Smooth muscle cell (in vitro differentiated cells): ENCODE measurements around the gene ZNF555. TPM values are rescaled to one million over a fixed set of nuclear protein-coding genes. Genes with fewer than 3 reads are reported as not detected.
A peak's percentile ranks its signal among the peaks of the same experiment; 100 is the strongest.
"Not testable (repeated sequence)": the region's sequence is repeated elsewhere in the genome, so short reads cannot be mapped to it uniquely, and the experiment has no call there.

Source experiments
- DNase-seq: peaks from one replicate; lab custom pipeline; 2025; ENCODE audit not compliant: unreplicated experiment; lab: John Stamatoyannopoulos, UW
- H2AFZ ChIP-seq: fragments of 200-600 bp; sonication (generic); 2 replicates; pipeline ENCODE4 v1.6.0; 2016; ENCODE audit warnings: antibody characterized with exemption, low read depth, mild to moderate bottlenecking
- H3F3A ChIP-seq: fragments of 200-600 bp; sonication (generic); 2 replicates; pipeline ENCODE4 v1.6.0; 2017; ENCODE audit warnings: antibody characterized with exemption, low read depth
- H3K27ac ChIP-seq: fragments of 200-600 bp; sonication (generic); 2 replicates; pipeline ENCODE4 v1.5.1; 2016; ENCODE audit warnings: low read depth, mild to moderate bottlenecking
- H3K27me3 ChIP-seq: fragments of 200-600 bp; sonication (generic); 2 replicates; pipeline ENCODE4 v1.6.1; 2016; ENCODE audit warnings: low read depth, mild to moderate bottlenecking
- H3K36me3 ChIP-seq: fragments of 200-600 bp; sonication (generic); 2 replicates; pipeline ENCODE4 v1.5.1; 2016; ENCODE audit warnings: low read depth
- H3K4me1 ChIP-seq: fragments of 200-600 bp; sonication (generic); 2 replicates; pipeline ENCODE4 v1.5.1; 2016; ENCODE audit warnings: low read depth
- H3K4me2 ChIP-seq: fragments of 200-600 bp; sonication (generic); 2 replicates; pipeline ENCODE4 v1.6.0; 2016; ENCODE audit warnings: mild to moderate bottlenecking
- H3K4me3 ChIP-seq: fragments of 200-600 bp; sonication (generic); 2 replicates; pipeline ENCODE4 v1.5.1; 2016; ENCODE audit warnings: mild to moderate bottlenecking
- H3K79me2 ChIP-seq: fragments of 200-600 bp; sonication (generic); 2 replicates; pipeline ENCODE4 v1.6.0; 2016; ENCODE audit warnings: low read depth, mild to moderate bottlenecking
- H3K9ac ChIP-seq: fragments of 200-600 bp; sonication (generic); 2 replicates; pipeline ENCODE4 v1.6.0; 2016; ENCODE audit warnings: low read depth
- H3K9me3 ChIP-seq: fragments of 200-600 bp; sonication (generic); replicated peaks from 2 replicates; pipeline ENCODE4 v1.5.1; 2016; ENCODE audit warnings: low read depth
- H4K20me1 ChIP-seq: fragments of 200-600 bp; sonication (generic); 2 replicates; pipeline ENCODE4 v1.6.0; 2016; ENCODE audit warnings: low read depth
- CTCF ChIP-seq: fragments of 200-600 bp; sonication (generic); IDR thresholded peaks from 2 replicates; pipeline ENCODE4 v1.5.1; 2017; ENCODE audit warnings: borderline replicate concordance, mild to moderate bottlenecking, antibody characterized with exemption; ENCODE audit not compliant: insufficient read depth, poor library complexity, severe bottlenecking
- WGBS: methylation state at CpG from one replicate; pipeline ENCODE4 v1.1.7; 2016; ENCODE audit warnings: low lambda C conversion rate; 5-methylcytosine and 5-hydroxymethylcytosine counted together
- polyA plus RNA-seq: library from polyadenylated mRNA; unstranded; fragments of >200 nt; fragmentation: Nextera tagmentation; extraction: Ambion mirVana; gene quantifications from 2 replicates; pipeline ENCODE4 v1.2.1, GENCODE V29; 2016
- total RNA-seq: library from RNA; depleted of rRNA; stranded (reverse); fragments of >200 nt; gene quantifications from 2 replicates; pipeline ENCODE4 v1.2.3, GENCODE V29; 2014

Gene ZNF555
- total and polyA plus RNA-seq, 2 experiments from 2014 or later = 3.2 to 4.9 TPM

DNA sequence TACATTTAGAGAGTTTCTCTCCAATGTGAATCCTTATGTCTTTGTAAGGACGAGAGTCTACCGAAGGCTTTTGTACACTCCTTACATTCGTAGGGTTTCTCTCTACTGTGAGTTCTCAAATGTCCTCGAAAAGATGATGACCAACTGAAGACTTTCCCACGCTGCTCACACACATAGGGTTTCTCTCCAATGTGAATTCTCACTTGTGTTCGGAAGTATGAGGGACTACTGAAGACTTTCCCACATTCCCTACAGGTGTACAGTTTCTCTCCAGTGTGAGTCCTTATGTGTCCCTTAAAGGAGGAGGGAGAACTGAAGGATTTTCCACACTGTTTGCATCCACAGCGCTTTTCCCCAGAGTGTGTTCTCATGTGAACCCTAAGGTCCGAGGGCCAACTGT, 55.4 kb downstream of the ZNF555 start:
- H3F3A ChIP-seq = no peaks in the 10 kb centered on the region
- H3K4me2 ChIP-seq = no peak overlapping the region
- H3K79me2 ChIP-seq = no peaks in the 10 kb centered on the region
- DNase-seq = no peak
- H3K27me3 ChIP-seq = no peaks in the 10 kb centered on the region
- no peaks in the 10 kb centered on the region for H3K9me3 ChIP-seq
- H3K4me3 ChIP-seq = no peak overlapping the region
- no peak for TF ChIP-seq CTCF
- no peak overlapping the region for H3K9ac ChIP-seq
- no peaks in the 10 kb centered on the region for H3K4me1 ChIP-seq
- H3K36me3 ChIP-seq = no peaks in the 10 kb centered on the region
- 76% methylated on average over 8 of the region's 8 CpGs for WGBS
- no peak overlapping the region for H2AFZ ChIP-seq
- H3K27ac ChIP-seq = no peak overlapping the region
- no peaks in the 10 kb centered on the region for H4K20me1 ChIP-seq

DNA sequence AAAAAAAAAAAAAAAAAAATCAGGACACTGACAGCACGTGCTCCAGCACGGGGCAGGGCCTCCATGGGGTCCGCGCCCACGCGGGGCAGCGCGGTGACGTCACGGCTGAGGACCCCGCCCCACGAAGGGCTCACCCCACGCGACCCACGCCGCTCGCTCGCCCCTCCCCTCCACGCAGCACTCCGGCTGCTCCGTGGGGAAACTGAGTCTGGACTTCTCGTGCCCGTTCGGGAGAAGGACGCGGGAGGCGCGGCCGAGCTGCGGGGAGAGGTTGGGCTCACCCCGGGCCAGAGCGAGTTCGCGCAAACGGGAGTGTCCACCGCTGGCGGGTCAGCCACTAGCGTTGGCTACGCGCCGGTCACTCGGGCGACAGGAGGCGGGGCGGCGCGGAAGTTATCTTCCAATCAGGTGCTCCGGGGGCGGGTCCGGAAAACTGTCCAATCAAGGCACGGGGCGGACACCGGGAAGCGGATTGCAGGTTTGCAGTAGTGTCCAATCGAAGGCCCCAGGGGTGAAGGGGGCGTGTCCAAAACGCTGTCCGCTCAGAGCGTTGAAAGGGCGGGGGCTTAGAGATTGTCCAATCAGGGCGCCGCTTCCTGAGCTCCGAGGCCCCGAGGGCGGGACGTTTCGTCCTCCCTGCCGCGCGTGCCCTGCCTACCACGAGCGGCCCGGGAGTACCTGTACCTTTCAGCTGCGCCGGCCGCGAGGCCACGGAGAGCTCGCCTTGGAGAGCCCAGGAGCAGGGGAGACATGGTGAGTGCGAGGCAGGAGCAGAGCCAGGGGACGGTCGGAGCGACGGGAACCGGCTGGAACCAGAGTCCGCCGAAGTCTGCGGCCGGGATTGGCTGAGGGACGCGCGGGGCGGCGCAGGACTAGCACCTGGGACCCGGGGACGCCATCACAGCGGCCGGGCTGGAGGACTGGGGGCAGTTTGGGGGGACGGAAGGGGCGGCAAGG, 59.3 kb downstream of the ZNF555 start, which contains the start of gene ZNF57:
Gene ZNF57 (plus strand): TSS at position 633 of the 957 bp plus-strand sequence. CDS start 118 bp downstream, at position 751.
- H3F3A ChIP-seq = no peaks in the 10 kb centered on the region
- peak within 1 kb of the TSS; percentile 59 for H3K4me3 ChIP-seq
- H2AFZ ChIP-seq = peak within 1 kb of the TSS; percentile 93
- H3K79me2 ChIP-seq = peaks cover 4% of the 10 kb centered on the region
- peak within 1 kb of the TSS; percentile 90 for H3K4me2 ChIP-seq
- H3K27ac ChIP-seq = peak within 1 kb of the TSS; percentile 32
- H3K9ac ChIP-seq = peak within 1 kb of the TSS; percentile 58
- TF ChIP-seq CTCF = no peak
- H3K27me3 ChIP-seq = no peaks in the 10 kb centered on the region
- H4K20me1 ChIP-seq = no peaks in the 10 kb centered on the region
- no peaks in the 10 kb centered on the region for H3K36me3 ChIP-seq
- peak; percentile 91 for DNase-seq
- under 1% methylated on average over 98 of the region's 100 CpGs for WGBS
- no peaks in the 10 kb centered on the region for H3K9me3 ChIP-seq
- no peaks in the 10 kb centered on the region for H3K4me1 ChIP-seq

GRCh38 chr19:2902590-2903218, 61.4 kb downstream of the ZNF555 start:
- no peak for TF ChIP-seq CTCF
- DNase-seq = no peak
- Histone ChIP-seq H3K4me3 (no peak overlapping the region), H3K27me3 (no peaks in the 10 kb centered on the region), H3F3A (no peaks in the 10 kb centered on the region), H4K20me1 (no peaks in the 10 kb centered on the region), H3K27ac (no peak overlapping the region), H3K4me2 (no peak overlapping the region), H3K9ac (no peak overlapping the region), H3K36me3 (no peaks in the 10 kb centered on the region), H3K9me3 (no peaks in the 10 kb centered on the region), H2AFZ (no peak overlapping the region), H3K4me1 (no peaks in the 10 kb centered on the region), H3K79me2 (peaks cover 4% of the 10 kb centered on the region)
- WGBS = 88% methylated on average over 13 of the region's 13 CpGs

DNA sequence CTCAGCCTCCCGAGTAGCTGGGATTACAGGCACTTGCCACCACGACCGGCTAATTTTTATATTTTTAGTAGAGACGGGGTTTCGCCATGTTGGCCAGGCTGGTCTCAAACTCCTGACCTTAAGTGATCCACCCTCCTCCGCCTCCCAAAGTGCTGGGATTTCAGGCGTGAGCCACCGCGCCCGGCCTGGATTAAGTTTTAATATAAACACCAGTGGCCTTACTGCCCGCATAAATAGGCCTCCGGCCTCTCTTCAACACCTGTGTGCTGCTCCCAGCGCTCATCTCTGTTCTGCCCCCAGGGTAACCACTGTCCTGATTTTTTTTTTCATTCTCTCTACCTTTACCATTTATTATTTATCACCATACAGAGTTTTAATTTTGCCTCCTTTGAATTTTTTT, 62.1 kb downstream of the ZNF555 start:
- H3K9ac ChIP-seq, H3K36me3 ChIP-seq, H3K79me2 ChIP-seq, H4K20me1 ChIP-seq, H3K9me3 ChIP-seq, H3K27ac ChIP-seq, H3K4me1 ChIP-seq, H2AFZ ChIP-seq, H3K27me3 ChIP-seq, H3K4me2 ChIP-seq, H3F3A ChIP-seq, H3K4me3 ChIP-seq, DNase-seq: not testable (repeated sequence)
- WGBS = 97% methylated on average over 13 of the region's 13 CpGs
